Measurements from ENCODE around the gene WFDC2. TPM values are rescaled to one million over a fixed set of nuclear protein-coding genes. Genes with fewer than 3 reads are reported as not detected.

The WFDC2 gene
- total and polyA plus RNA-seq, 2 of the 8 experiments (the other 6 are each of a cell fraction or from before 2014, with no cell fraction given), result 77.9 to 137 TPM

DNA sequence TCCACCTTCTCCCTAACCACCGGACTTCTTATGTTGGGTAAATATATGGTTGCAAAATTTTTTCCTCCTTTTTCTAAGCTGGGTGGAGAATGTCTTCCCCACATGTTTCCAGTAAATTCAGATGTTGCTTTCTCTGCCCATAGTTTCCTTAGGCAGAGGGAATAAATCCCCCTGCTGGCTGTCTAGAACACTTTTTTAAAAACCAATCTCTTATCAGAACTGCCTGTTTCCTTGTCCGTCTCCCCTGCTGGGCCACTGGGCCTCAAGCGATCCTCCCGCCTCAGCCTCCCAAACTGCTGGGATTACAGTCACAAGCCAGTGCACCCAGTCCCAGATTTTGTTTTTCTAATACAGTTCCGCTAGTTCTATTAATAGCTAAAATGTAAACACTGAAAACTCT, 9.9 kb upstream of the WFDC2 start:
- no peak for DNase-seq (ENCODE audit: low read depth in 1 of 2, low spot score in 2 of 2)
- Histone ChIP-seq H4K5ac (ENCODE audit: insufficient read length, low read depth, low read length) (no peak overlapping the region), H3K27ac (ENCODE audit: low read depth, low read length) (no peak overlapping the region), H3K4me2 (ENCODE audit: insufficient read depth in 1 of 2, low read depth in 2 of 2, low read length in 2 of 2) (no peak overlapping the region), H4K20me1 (replicated peaks in 1 of 2; ENCODE audit: control insufficient read depth in 1 of 2, insufficient read depth in 2 of 2, low read length in 2 of 2) (no peaks in the 10 kb centered on the region), H3K4ac (replicated peaks; ENCODE audit: insufficient read length, low read depth, low read length) (no peak overlapping the region), H4K8ac (ENCODE audit: extremely low read depth, insufficient read depth, low read length) (no peak overlapping the region), H3K56ac (replicated peaks; ENCODE audit: insufficient read length, low read depth, low read length) (no peak overlapping the region), H3K23me2 (ENCODE audit: low read depth, low read length) (no peaks in the 10 kb centered on the region), H3K4me3 (ENCODE audit: extremely low read depth in 1 of 4, insufficient read depth in 2 of 4, low read depth in 3 of 4, low read length in 4 of 4) (no peak overlapping the region), H4K91ac (replicated peaks; ENCODE audit: insufficient read length, low read length) (no peak overlapping the region), H3K23ac (ENCODE audit: insufficient read length) (no peak overlapping the region), H2BK12ac (ENCODE audit: low read depth, low read length) (no peak overlapping the region), H2AFZ (ENCODE audit: low read length) (no peak overlapping the region), H3K18ac (ENCODE audit: extremely low read depth, low read length) (no peak overlapping the region), H3K14ac (ENCODE audit: insufficient read length) (no peak overlapping the region), H3K79me1 (ENCODE audit: low read depth, low read length) (no peaks in the 10 kb centered on the region), H3K79me2 (ENCODE audit: control insufficient read depth in 1 of 2, insufficient read depth in 2 of 2, low read length in 2 of 2) (no peaks in the 10 kb centered on the region), H2BK20ac (ENCODE audit: low read length) (no peak overlapping the region), H2BK120ac (replicated peaks; ENCODE audit: low read depth, low read length) (no peak overlapping the region), H3K4me1 (replicated peaks in 1 of 4; ENCODE audit: control insufficient read depth in 3 of 4, insufficient read depth in 4 of 4, low read length in 3 of 4) (no peaks in the 10 kb centered on the region), H2BK15ac (ENCODE audit: low read length) (no peak overlapping the region), H2BK5ac (ENCODE audit: low read depth, low read length) (no peak overlapping the region), H2AK5ac (ENCODE audit: low read depth, low read length) (no peak overlapping the region), H3K9me3 (ENCODE audit: insufficient read depth in 2 of 2, low read depth in 1 of 2, low read length in 1 of 2) (no peaks in the 10 kb centered on the region), H3K9ac (replicated peaks in 1 of 4; ENCODE audit: extremely low read depth in 1 of 4, low read depth in 3 of 4, low read length in 3 of 4) (no peak overlapping the region), H3K27me3 (replicated peaks in 1 of 4; ENCODE audit: control insufficient read depth in 3 of 4, extremely low read depth in 1 of 4, insufficient read depth in 3 of 4, low read length in 3 of 4) (no peaks in the 10 kb centered on the region), H3K36me3 (ENCODE audit: control insufficient read depth in 2 of 4, insufficient read depth in 4 of 4, low read length in 3 of 4) (no peaks in the 10 kb centered on the region)
- no peak for FAIRE-seq
- ChIA-PET CTCF (ENCODE audit: partially characterized antibody) (interaction anchor here (0.7 to 18.5 kb wide), 12 partner anchors 8 to 312 kb away, joined by 3 to 317 read pairs (median 5); partner anchors contain the start of genes WFDC2 and WFDC6), POLR2A (ENCODE audit: partially characterized antibody) (no interaction called here)
- TF ChIP-seq RBBP5 (IDR thresholded peaks at IDR 0.05; ENCODE audit: borderline replicate concordance, low read depth, low read length) (no peak), SP1 (IDR thresholded peaks at IDR 0.05; ENCODE audit: low read depth, low read length) (no peak), JUN (IDR thresholded peaks at IDR 0.05; ENCODE audit: low read depth, low read length) (no peak), CHD1 (IDR thresholded peaks at IDR 0.05; ENCODE audit: low read depth, low read length) (no peak), EGR1 (IDR thresholded peaks at IDR 0.05; ENCODE audit: borderline replicate concordance, low read depth, low read length) (no peak), TCF12 (IDR thresholded peaks at IDR 0.05; ENCODE audit: low read depth, low read length) (no peak), CREB1 (IDR thresholded peaks at IDR 0.05) (no peak), POLR2AphosphoS5 (IDR thresholded peaks at IDR 0.05; ENCODE audit: low read depth, low read length) (no peak), TAF1 (IDR thresholded peaks at IDR 0.05; ENCODE audit: low read depth, low read length) (no peak), YY1 (IDR thresholded peaks at IDR 0.05; ENCODE audit: low read depth, low read length) (no peak), CTBP2 (IDR thresholded peaks at IDR 0.05; ENCODE audit: borderline replicate concordance, insufficient read depth, insufficient read length, low read length) (no peak), SAP30 (IDR thresholded peaks at IDR 0.05; ENCODE audit: insufficient read depth, insufficient replicate concordance, low read length) (no peak), SIN3A (conservative IDR thresholded peaks at IDR 0.05 in 1 of 2, IDR thresholded peaks at IDR 0.05 in 1 of 2; ENCODE audit: low read depth in 1 of 2, low read length in 2 of 2) (no peak)
- TF ChIP-seq, protein P1, sequence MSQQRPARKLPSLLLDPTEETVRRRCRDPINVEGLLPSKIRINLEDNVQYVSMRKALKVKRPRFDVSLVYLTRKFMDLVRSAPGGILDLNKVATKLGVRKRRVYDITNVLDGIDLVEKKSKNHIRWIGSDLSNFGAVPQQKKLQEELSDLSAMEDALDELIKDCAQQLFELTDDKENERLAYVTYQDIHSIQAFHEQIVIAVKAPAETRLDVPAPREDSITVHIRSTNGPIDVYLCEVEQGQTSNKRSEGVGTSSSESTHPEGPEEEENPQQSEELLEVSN (IDR thresholded peaks at IDR 0.05), result no peak
- WGBS, 2 experiments (ENCODE audit: extremely low coverage in 1 of 2, insufficient coverage in 1 of 2, insufficient read length in 1 of 2, insufficient replicate concordance in 2 of 2, low coverage in 1 of 2, low lambda C conversion rate in 2 of 2, missing lambda C conversion rate in 1 of 2), result 85% methylated on average over 5 of the region's 5 CpGs; no CpG with 5 or more reads in 1 of the 2 experiments

Data from H1 (cell line).